ENCODE results near the gene ITGA5. TPM values are rescaled to one million over a fixed set of nuclear protein-coding genes. Genes with fewer than 3 reads are reported as not detected.
"Not testable (repeated sequence)": the region's sequence is repeated elsewhere in the genome, so short reads cannot be mapped to it uniquely, and the experiment has no call there.

ITGA5 gene
- total RNA-seq, 1 donor from 2014 or later: 112 TPM

DNA sequence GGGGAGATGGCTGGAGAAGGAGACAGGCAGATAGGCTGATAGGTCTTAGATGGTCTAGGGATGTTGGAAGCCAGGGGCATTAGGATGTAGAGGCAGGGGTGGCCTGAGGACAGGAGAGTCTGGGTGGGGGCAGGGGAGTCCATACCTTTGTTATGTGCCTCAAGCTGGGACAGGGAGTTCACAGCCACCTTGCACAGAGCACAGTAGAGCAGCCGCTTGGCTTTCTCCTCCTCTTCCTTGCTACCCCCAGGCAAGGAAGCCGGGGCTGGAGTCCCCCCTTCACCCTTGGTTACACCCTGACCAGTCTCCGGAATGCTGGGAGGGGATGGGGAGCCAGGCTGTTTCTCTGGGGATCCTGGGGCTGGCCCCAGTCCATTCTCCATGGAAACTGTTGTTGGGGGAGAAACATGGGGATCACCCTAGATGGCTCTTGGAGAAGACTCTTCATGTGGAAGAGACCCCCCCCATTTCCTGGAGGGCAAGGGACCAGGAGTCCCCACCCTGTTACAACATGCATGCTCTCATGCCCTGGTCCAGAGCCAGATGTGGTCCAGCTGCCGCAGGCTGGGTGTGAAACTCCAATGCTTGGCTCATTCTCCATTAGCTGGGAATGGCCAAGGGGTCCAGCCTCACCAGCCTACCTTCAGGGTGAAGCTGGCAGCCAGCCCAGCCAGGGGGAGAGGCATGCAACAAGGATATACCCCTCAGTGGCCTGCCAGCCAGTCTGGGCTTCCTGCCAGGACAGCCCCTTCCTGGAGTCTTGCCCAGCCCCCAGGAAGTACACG lies 47.5 kb downstream of the ITGA5 start:
- DNase-seq (ENCODE audit: low read depth): peak; percentile 66

DNA sequence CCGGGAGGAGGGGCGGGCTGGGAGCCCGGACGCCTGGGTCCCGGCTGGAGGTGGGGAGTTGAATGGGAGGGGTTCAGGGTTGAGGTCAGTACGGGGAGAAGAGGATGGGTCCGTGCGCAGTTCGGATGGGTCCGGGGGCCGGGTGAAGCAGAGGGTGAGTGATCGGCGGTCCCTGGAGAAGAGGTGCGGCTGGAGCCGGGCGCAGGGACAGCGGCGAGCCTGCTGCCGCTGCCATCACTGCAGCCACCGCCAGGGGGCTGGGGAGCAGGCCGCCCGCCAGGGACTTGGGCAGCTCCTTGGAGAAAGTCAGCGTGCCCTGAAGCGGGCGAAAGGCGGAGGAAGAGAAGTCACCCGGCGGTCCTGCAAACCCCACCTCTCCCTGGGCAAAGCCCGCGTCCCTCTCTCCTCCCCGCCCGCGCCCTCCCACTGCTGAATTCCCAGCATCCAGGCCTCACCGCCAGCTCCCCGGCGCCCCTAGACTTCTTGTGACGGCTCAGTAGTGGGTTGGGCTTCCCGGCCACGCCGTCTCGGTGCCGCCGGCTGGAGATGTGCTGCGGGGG lies 48.8 kb downstream of the ITGA5 start:
- peak; percentile 64 for DNase-seq (ENCODE audit: low read depth)

DNA sequence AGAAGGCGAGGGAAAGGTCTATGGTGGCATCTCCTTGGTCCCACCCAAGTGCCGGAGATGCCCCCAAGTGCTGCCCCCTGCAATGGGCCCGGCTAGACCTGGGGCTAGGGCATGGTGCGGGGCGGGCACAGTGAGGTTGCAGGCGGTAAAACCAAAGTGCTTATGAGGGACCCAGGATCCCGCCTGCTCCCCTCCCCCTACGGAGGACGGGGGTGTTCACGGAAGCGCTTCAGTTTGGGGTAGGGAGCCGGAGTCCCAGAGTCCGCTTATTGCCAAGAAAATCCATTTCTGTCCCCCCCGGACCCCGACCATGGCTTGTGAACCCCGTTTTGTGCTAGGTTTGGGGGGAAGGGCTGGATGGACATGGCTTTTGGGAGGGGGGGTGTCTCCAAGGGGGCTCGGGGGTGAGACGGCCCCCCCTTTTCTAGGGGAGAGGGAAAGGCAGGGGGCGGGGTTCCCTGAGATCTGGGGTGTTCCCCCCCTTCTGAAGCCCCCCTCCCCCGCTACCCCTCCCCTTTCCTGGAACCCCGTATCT lies 49.4 kb downstream of the ITGA5 start:
- DNase-seq (ENCODE audit: low read depth): no peak

DNA sequence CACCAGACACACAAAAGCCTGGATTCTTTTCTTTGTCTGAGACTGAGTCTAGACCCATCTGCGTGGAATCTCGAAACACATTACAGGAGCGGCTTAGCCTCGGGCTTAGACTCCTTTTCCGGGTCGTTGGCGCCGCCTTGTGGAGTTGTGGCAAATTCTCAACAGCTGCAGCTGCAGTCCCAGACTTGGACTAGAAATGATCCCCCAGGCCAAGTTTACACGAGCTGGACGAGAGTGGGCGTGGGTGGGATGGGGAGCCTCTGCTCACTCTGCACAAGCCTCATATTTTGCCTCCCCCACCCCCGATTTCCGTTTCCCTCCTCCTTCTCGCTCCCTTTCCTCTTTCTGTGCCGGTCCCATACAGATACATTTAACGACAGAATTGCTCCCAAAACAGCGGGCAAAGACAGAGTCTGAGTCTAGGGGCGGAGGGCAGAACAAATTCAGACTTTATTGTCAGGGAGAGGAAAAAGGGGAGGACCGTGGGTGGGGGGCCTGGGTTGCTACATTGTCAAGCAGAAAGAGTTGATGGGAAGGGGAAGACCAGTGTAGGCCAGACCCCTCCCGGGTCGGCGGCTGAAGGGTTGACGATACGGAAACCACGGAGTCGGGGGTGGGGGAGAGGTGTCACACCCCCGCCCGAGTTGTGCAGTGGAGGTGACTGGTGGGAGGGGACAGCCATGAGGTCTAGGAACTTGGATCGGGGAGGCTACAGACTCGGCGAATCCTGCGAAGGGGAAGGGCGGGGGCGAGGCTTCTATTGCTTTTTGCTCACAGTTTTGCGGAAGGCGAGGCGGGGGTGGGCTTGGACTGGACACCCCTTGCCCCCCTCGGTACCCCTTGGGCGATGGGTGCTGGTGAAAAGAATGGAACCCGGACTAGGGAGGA lies 50.1 kb downstream of the ITGA5 start:
- peak; percentile 73 for DNase-seq (ENCODE audit: low read depth)

DNA sequence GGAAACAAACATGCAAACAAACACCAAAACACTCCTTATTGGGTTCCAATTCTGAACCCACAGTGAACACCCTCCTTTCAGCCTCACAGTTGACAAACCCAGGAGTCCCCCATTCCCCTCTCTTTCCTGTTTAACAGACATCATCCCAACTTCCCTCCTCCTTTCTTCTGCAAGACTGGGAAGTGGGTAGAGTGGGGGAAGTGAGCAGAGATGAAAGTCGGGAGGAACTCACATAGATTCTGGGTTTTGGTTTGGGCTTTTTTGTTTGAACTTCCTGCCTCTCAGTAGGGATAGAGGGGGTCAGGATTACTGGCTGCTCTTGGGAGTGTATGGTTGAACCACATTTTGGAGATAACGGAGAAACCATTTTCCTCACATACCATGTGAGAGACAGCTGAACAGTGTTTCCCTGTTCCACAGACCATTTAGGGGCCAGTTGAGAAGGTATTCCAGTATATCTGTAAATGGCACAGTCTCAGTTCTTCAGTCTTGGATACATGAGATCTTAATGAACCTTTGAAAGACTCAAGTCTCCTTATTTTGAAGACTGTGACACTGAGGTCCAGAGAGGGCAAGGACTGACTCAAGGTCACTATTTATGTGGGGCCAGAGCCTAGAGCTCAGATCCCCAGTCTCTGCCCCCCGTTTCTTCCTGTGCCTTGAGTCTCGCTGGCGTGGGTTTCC lies 50.9 kb downstream of the ITGA5 start:
- no peak for DNase-seq (ENCODE audit: low read depth)

DNA sequence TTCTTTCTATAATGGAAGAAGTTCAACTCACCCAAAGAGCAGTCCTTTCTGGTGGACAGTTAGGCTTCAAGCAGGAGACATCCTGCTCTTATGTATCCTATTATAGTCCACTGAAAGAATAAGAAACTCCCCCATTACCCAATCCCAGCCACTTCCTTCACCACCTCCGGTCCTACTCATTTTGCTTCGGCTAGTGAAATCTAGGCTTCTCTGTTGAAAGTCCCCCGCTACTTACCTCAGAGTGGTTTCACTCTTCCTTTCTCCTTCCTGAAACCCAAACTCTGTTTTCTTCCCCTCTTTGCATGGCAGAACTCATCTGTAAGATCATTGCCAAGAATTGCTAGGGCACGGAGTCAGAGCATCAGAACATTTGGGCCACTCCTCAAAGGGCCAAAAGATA lies 54.7 kb downstream of the ITGA5 start, which contains the start of gene GPR84:
GPR84 (minus strand) TSS at position 74 of the 400 bp plus-strand sequence. CDS start 635 bp downstream, outside the sequence.
- no peak for DNase-seq (ENCODE audit: low read depth)

DNA sequence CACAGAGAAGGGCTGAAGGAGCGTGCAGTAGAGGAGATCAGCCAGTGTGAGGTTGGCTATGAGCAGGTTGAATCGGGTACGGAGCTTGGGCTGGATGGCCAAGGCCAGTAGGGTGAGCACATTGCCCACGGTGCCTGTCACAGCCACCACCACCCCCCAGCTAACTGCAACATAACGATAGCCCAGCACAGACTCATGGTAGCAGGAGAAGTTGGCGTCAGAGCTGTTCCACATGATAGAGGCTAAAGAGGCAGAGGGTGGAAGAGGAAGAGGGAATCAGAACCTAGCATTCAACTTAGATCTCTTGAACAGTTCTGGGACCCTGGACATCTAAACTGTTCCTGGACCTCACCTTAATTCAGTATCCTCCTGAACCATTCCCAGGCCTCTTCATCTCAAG lies 55.4 kb downstream of the ITGA5 start:
- DNase-seq (ENCODE audit: low read depth): no peak

DNA sequence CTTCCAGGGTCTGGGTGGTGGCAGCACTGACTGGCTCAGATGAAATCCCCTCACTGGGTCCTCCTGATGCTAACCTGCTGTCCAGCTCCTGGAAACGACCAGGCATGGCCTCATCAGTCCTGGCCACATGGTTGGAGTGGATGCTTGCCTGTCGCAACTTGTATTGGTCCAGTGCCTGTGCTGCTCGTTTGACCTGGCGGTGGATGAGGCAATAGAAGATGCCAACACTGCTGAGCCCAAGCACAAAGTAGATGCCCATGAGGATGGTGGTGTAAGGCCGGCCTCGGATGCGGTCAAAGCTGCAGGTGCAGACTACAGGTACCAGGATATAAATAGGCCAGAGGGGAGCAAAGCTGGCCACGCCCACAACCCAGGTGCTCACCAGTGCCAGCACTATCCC lies 56.0 kb downstream of the ITGA5 start:
- no peak for DNase-seq (ENCODE audit: low read depth)

DNA sequence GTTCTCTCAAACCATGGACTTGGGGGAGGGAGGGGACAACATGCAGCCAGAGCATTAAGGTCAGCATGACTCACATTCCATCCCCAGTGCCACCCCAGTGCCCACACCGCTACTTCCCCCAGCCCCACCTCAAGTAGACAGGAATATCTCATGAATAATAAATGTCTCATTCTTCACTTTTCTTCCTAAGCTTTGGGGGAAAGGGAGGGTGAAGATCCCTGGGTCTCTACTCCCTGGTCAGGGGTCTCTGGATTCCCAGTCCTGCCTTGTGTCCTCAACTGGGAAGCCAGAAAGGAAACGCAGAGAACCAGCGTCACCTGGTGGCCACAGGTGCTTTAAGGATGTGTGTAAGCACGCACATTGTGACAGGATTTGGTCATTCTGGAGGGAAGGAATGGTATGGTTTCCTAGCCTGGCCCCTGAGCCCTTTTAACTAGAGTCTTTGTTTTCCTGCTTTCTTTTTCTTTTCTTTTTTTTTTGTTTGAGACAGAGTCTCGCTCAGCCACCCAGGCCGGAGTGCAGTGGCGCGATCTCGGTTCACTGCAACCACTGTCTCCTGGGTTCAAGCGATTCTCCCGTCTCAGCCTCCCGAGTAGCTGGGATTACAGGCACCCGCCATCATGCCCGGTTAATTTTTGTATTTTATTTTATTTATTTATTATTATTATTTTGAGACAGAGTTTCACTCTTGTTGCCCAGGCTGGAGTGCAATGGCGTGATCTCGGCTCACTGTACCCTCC lies 58.2 kb downstream of the ITGA5 start:
- peak; percentile 78 for DNase-seq (ENCODE audit: low read depth)

DNA sequence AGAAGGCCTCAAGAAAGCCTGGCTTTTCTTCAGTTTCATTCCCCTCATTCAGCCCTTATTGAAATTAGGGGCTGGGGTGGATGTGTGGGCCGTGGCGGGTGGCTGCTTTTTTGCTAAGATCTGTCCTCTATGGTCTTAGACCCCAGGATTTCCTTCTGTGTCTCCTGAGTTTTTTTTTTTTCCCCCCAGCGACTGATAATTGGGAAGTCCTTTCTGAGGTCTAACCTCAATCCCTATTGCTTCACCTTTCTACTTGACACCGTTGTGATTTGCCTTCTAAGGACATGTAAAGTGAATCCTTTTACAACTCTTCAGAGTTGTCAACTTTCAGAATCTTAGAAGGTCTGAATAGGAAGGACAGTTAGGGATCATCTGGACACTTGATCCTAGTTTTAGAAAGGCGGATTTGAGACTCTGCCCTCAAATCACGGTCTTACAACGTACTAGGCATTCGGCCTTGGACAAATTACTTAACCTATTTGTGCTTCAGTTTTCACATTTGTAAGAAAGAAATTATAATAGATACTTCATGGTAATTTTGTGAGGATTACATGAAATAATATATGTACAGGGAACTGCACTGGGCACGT lies 59.2 kb downstream of the ITGA5 start:
- DNase-seq (ENCODE audit: low read depth): no peak

DNA sequence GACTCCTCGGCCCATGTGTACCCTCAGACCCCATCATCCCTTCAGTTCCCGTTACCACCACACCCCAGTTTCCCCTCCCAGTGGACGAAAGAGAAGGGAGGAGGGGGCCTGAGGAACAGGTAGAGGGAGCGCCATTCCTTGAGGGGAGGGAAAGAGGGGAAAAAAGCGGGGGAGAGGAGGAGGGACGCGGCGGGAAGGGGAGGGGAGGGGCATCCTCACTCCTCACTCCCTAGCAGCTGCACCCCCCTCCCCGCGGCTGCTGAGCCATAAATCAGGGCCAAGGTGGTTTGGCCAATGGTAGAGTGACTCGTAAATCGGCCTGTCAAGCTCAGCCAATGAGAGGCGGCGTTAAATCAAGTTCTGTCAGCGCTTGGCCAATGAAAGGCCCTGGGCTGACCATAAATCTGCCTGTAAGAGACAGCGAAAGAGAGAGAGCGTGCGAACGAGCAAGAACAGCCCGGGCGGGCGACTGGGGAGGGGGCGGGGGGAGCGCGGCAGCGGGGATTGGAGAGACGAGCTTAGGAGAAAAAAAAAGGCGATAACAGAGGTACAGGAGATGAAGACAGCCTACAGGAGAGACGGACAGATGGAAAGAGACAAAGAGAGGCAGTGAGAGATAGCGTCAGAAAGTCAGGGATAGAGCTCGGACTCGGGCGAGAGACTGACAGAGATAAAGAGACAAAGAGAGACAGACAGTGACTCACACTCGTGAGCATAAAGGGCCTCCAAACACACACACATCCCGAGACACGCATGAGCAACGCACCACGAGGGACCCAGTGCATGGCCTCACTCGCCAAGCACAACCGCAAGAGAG lies 59.9 kb downstream of the ITGA5 start:
- DNase-seq (ENCODE audit: low read depth): peak; percentile 99

DNA sequence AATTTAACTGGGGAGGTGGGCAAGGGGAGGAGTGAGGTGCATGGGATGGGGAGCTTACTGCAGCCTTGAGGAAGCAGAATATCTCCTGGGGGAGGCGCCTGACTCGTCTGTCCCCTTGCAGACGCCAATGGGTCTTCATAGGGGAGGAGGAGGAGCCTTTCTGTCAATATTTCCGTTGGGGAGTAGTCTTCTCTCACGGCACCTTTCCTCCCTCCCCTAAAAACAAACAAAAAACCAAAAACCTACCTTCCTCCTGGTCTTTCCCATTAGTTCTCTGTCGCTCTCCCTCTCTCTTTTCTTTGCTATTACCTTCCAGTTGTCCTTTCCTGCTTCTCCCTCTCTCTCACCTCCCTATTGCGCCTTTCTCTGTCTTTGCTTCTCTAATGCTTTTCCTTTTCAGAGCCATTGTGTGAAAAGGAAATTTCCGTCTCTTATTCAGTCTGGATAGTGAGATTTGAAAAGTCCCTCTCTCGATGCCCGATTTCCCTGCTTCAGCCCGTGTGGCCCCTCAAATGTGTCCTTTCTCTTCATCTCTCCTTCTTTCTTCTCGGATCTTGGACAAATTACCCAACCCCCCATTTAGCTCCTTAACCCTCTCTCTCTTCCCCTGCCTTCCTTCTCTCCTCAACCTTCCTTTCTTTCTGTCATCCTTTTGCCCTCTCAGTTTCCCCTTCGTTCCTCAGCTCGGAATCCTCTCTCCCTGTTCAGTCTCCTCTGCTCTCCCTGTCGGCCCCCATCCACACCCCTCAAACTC lies 60.7 kb downstream of the ITGA5 start:
- no peak for DNase-seq (ENCODE audit: low read depth)

DNA sequence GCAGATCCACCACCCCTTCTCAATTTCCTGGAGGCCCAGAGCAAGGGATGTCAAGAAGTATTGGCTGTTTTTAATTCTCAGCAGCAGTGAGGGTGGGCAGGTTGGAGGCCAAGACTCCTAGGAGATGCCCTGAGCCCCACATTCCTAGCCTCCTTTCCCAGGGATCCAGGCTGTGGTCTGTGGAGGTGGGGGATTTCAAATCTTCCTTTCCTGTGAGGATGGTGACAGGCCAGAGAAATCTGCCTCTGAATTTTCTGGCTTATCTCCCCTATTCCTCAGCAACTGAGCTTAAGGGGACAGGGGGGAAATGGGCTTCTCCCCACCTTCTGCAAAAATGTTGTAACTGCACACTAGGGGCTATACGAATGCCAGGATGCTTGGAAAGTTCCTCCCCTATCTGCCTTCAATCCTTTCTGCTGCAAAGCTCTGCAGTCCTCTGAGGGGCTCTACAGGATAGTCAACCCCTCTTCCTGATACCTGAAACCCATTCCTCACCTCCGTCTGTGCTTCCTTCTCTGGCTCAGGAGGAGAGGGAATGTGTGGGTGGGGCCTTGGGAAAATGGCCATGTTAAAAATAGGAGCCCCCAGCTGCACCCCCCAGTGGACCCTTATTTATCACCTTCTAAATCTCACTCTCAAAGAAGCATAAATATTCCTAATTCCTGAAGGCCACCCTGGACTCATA lies 61.4 kb downstream of the ITGA5 start:
- DNase-seq (ENCODE audit: low read depth): no peak

DNA sequence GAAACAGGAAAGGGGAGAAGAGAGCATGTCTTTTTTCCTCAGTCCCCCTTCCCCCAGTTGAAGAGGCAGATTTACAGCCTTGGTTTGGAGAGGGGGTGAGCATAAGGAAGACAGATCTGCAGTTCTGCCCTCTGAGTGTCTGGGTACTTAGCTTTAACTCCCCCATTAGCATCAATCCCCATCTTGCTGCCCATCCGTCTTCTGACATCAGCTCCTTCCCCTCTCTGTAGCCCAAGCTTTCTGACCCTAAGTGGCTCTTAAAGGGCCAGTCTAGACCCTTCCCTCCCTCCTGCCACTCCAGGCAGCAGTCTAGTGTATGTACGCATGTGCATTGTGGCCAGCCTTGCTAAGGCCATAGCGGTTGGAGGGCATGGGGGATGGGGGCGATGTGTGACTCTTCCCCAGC lies 62.1 kb downstream of the ITGA5 start:
- no peak for DNase-seq (ENCODE audit: low read depth)

DNA sequence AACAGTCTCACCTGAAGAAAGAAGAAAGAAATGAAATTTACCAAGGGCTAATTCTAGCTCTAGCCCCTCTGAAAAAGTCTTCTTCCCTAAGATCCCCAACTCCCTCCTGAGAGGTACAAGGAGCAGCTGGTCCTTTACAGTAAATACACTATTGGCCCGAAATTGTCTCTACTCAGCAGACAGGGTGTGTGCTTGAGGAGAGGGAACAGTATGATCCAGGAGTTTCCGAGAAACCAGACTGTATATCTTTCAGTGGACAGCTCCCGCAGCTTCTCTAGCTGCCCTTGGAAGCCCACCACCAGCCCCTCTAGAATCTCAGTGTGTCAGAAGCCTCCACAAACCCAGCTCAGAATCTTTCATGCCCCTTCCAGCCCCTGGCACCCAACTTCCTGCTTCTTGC lies 62.8 kb downstream of the ITGA5 start:
- DNase-seq (ENCODE audit: low read depth): no peak

DNA sequence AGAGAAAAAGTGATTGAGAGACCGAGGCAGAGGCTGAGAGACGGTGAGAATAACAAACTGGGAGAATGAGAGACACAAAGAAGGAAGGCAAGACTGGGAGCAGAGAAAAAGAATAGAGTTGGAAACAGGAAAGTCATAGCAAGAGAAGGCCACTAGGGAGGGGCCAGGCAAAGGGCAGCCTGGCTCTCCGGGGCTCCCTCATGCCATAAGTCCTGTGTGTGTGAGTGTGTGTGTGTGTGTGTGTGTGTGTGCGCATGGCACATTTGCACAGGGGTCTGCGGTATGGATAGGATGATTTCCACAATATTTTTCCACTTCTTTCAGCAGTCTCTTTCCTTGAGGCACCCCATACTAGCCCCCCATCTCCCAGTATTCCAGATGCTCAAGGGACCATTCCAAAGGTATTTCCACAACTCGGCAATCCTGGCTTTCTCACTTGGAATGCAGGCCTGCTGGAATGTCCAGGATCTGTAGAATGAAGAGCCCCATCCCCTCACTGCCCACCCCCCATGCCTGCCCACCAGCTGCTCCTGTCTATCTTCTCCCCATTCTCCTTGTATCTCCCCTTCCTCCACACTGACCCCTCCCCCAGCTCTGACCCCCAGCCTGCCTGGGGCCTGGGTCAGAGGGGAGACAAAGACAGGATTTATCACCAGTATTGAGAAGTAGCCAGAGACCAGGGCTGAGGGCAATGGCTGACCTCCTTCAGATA lies 63.8 kb downstream of the ITGA5 start:
- DNase-seq (ENCODE audit: low read depth): no peak

DNA sequence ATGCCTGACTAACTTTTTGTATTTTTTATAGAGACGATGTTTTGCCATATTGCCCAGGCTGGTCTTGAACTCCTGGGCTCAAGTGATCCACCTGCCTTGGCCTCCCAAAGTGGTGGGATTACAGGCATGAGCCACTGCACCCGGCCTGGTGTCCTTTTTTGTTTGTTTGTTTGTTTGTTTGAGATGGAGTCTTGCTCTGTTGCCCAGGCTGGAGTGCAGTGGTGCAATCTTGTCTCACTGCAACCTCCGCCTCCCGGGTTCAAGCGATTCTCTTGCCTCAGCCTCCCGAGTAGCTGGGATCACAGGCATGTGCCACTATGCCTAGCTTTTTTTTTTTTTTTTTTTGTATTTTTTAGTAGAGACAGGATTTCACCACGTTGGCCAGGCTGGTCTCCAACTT lies 64.8 kb downstream of the ITGA5 start:
- DNase-seq (ENCODE audit: low read depth): not testable (repeated sequence)
